Breast epithelium (tissue), 3 donors: Measurements from ENCODE around the gene FOXC1.

Source experiments
- CTCF ChIP-seq, 3 donors: fragments of 450-650 bp; IDR thresholded peaks; one replicate each; pipeline ENCODE4 v1.5.1; 2016 to 2017; ENCODE audit warnings: antibody characterized with exemption in 3 of 3, mild to moderate bottlenecking in 3 of 3, moderate library complexity in 3 of 3
- POLR2A ChIP-seq: fragments of 450-650 bp; IDR thresholded peaks from one replicate; pipeline ENCODE4 v1.6.1; 2016; ENCODE audit warnings: antibody characterized with exemption, mild to moderate bottlenecking, moderate library complexity
- POLR2AphosphoS5 ChIP-seq, 3 donors: sonication (generic); formaldehyde crosslinking; IDR thresholded peaks; one replicate each; pipeline ENCODE4 v1.6.1; 2017; ENCODE audit warnings: antibody characterized with exemption in 3 of 3

DNA sequence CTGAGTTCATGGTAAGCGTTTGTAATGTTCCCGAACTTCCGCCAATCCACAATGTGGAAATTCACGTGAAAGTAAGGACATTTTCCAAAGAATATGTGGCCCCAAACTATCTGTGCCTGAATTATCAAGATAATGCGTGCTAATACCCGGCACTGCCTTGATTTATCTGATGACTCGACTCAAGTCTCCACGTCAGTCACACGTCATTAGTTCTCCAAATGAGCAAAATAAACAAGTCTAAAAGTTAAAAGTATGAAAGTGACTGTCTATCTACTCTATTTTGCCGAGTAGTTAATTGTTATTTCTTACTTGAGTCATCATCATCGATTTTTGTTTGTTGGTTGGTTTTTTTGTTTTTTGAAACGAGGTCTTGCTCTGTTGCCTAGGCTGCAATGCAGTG lies 21.7 kb upstream of the FOXC1 start:
- no peak for TF ChIP-seq CTCF (IDR thresholded peaks at IDR 0.05)
- no peak for TF ChIP-seq POLR2A
- no peak for TF ChIP-seq POLR2AphosphoS5 (IDR thresholded peaks at IDR 0.05)
